SK-N-MC (cell line): Measurements from ENCODE around the gene ACTL10.

ENCODE experiments used
- DNase-seq: peaks from one replicate; pipeline ENCODE4 v3.0.0-alpha.2; 2011; ENCODE audit warnings: low read depth, low spot score
- H3K27ac ChIP-seq: fragments of 200-600 bp; sonication (generic); 2 replicates; pipeline ENCODE4 v1.5.1; 2016; ENCODE audit warnings: mixed run types
- H3K36me3 ChIP-seq: fragments of 200-600 bp; sonication (generic); 2 replicates; pipeline ENCODE4 v1.6.1; 2017; ENCODE audit warnings: antibody characterized with exemption, low read length, mixed read lengths; ENCODE audit not compliant: insufficient read depth
- H3K4me3 ChIP-seq: fragments of 200-600 bp; sonication (generic); 2 replicates; pipeline ENCODE4 v1.5.1; 2016
- H3K9ac ChIP-seq: fragments of 200-600 bp; sonication (generic); 2 replicates; pipeline ENCODE4 v1.8.0; 2017; ENCODE audit warnings: mixed run types, mixed read lengths; ENCODE audit not compliant: insufficient read length
- H3K9me3 ChIP-seq: fragments of 200-600 bp; sonication (generic); 2 replicates; pipeline ENCODE4 v1.6.1; 2017; ENCODE audit warnings: low read depth, mild to moderate bottlenecking, antibody characterized with exemption, low read length, moderate library complexity, mixed read lengths
- EZH2 ChIP-seq: fragments of 200-600 bp; sonication (generic); IDR thresholded peaks from one replicate; pipeline ENCODE4 v1.6.1; 2017; ENCODE audit warnings: antibody characterized with exemption
- FOXP2 ChIP-seq: optimal IDR thresholded peaks from 2 replicates; pipeline ENCODE3; 2011; ENCODE audit warnings: mild to moderate bottlenecking, moderate library complexity; ENCODE audit not compliant: insufficient read depth; ENCODE audit errors: extremely low read length, control extremely low read depth
- POLR2AphosphoS5 ChIP-seq: IDR thresholded peaks from 2 replicates; pipeline ENCODE4 v1.6.1; 2012; ENCODE audit warnings: mild to moderate bottlenecking, low read depth, low read length, borderline replicate concordance

ACTL10 gene

DNA sequence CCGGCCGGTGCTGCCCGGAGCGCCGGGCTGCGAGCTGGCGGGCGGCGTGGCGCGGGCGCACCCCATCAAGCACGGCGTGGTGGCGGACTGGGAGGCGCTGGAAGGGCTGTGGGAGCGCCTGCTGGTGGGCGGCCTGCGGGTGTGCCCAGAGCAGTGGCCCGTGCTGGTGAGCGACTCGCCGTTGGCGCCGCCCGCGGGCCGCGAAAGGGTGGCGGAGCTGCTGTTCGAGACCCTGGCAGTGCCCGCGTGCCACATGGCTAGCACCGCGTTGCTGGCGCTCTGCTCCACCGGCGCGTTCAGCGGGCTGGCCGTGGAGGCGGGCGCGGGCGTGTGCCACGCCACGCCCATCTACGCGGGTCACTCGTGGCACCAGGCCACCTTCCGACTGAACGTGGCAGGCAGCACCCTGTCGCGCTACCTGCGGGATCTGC, 517 bp downstream of the ACTL10 start:
- no peak overlapping the region for H3K27ac ChIP-seq
- H3K4me3 ChIP-seq, result no peak overlapping the region
- no peak overlapping the region for H3K9ac ChIP-seq
- TF ChIP-seq POLR2AphosphoS5 (no peak), FOXP2 (no peak)
- no peaks in the 10 kb centered on the region for H3K9me3 ChIP-seq
- H3K36me3 ChIP-seq, result peaks cover 7% of the 10 kb centered on the region
- no peak for DNase-seq

- H3K27ac ChIP-seq, result no peak overlapping the region
- H3K9ac ChIP-seq, result no peak overlapping the region
- no peaks in the 10 kb centered on the region for H3K9me3 ChIP-seq
- no peak overlapping the region for H3K4me3 ChIP-seq
- TF ChIP-seq FOXP2 (no peak), POLR2AphosphoS5 (no peak), EZH2 (no peak)
- H3K36me3 ChIP-seq, result peaks cover 7% of the 10 kb centered on the region
- DNase-seq, result no peak
These were observed 1.1 kb downstream of the ACTL10 start for GRCh38 chr20:33667676-33668465.

GRCh38 chr20:33668466-33669155, 1.9 kb downstream of the ACTL10 start:
- DNase-seq, result no peak
- Histone ChIP-seq H3K27ac (no peak overlapping the region), H3K36me3 (peaks cover 7% of the 10 kb centered on the region), H3K9me3 (no peaks in the 10 kb centered on the region), H3K4me3 (no peak overlapping the region), H3K9ac (no peak overlapping the region)
- no peak for TF ChIP-seq POLR2AphosphoS5
- TF ChIP-seq FOXP2, result no peak
- TF ChIP-seq EZH2, result no peak

DNA sequence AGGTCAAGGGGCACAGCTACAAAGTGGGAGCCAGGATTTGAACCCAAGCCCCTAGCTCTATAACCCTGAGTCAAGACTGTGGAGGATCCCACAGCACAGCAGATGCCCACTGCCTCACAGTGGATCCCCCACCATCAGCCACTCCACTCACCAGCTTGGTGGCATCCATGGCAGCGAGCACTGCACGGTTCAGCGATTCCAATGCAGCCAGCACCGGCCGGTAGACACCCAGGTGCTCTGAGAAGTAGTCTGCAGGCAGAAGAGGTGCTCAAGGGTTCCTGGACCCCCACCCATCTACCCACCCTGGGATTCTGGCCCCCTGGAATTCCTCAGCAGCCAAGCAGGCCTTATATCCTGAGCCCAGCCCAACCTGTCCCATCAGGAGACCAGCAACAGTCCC, 2.5 kb downstream of the ACTL10 start:
- H3K9ac ChIP-seq, result no peak overlapping the region

DNA sequence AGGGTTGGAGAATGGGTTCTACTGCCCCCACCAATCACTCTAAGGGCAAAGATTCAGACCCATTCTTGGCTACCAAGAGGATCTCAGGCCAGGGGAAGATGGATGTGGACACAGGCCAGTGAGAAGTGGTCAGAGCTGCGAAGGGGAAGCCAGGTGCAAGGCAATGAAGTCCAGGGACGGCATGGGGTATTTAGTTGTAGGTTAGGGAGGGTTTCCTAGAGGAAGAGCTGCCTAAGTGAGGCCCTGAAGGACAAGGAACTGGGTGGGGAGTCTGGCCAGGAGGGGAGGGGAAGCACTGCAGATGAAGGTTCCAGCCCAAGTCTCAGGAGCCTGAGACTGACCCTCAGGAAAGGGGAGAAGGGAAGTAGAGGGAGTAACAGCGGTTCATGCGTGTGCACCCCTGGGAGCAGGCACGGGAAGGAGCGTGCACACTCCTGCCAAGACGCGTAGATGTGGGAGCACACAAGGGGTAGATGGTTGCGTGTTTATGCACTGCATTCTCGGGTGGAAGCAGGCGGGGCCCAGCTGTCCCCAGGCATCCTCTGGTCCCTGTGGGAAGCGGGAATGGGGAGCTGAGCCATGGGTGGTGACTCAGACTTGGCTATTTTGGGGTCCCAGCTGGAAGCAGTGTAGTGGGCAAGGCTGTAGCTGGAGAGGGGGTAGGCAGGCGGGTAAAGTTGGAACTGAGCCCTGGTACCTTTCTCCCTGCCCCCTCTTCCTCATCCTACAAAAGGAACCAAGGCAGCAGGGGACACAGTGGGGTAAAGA, 3.3 kb downstream of the ACTL10 start:
- TF ChIP-seq EZH2 (no peak), POLR2AphosphoS5 (no peak), FOXP2 (no peak)
- H3K9ac ChIP-seq, result no peak overlapping the region
- H3K9me3 ChIP-seq, result no peaks in the 10 kb centered on the region
- no peak for DNase-seq
- no peak overlapping the region for H3K27ac ChIP-seq
- peaks cover 7% of the 10 kb centered on the region for H3K36me3 ChIP-seq
- H3K4me3 ChIP-seq, result no peak overlapping the region

More for the DNA sequence above, 2.5 kb downstream of the ACTL10 start:
- DNase-seq, result no peak
- TF ChIP-seq POLR2AphosphoS5, result no peak
- TF ChIP-seq EZH2, result no peak
- TF ChIP-seq FOXP2, result no peak
- Histone ChIP-seq H3K4me3 (no peak overlapping the region), H3K27ac (no peak overlapping the region), H3K36me3 (peaks cover 7% of the 10 kb centered on the region), H3K9me3 (no peaks in the 10 kb centered on the region)

DNA sequence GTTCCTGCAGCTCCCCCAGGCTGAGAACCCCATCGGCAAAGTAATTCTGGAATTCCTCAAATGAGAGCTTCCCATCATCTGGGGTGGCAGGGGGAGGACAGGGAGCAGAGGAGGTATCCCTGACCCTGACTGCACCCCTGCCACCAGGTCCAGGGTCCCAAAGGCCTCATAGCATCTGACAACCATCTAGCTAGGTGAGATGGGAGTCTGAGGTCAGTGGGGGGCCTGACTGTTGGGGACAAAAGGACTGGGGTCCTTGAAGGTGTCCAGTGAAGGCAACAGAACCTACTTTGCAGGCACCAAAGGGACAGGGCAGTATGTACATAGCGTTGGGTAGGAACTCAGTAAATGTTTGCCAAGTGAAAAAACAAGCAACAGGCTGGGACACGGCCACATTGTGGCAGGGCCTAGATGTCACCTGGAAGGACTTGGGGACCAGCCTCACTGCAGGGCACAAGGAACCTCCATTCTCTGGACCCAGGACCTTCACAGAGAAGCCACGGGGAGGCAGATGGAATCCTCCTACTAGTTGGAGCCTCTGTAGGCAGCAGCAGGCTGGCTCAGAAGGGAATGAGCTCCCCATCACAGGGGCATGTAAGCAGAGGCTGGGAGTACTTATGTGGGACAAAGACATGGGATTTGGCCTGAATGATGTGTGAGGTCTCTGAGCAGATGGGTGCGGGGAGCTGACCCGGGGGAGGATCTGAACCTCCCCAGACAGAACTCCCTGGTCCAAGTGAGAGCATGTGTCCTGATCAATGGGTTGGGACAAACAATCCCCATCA, 4.2 kb downstream of the ACTL10 start:
- TF ChIP-seq EZH2, result no peak
- no peak for TF ChIP-seq POLR2AphosphoS5
- no peak for TF ChIP-seq FOXP2
- Histone ChIP-seq H3K36me3 (peaks cover 7% of the 10 kb centered on the region), H3K27ac (no peak overlapping the region), H3K9me3 (no peaks in the 10 kb centered on the region), H3K9ac (no peak overlapping the region), H3K4me3 (no peak overlapping the region)
- no peak for DNase-seq

DNA sequence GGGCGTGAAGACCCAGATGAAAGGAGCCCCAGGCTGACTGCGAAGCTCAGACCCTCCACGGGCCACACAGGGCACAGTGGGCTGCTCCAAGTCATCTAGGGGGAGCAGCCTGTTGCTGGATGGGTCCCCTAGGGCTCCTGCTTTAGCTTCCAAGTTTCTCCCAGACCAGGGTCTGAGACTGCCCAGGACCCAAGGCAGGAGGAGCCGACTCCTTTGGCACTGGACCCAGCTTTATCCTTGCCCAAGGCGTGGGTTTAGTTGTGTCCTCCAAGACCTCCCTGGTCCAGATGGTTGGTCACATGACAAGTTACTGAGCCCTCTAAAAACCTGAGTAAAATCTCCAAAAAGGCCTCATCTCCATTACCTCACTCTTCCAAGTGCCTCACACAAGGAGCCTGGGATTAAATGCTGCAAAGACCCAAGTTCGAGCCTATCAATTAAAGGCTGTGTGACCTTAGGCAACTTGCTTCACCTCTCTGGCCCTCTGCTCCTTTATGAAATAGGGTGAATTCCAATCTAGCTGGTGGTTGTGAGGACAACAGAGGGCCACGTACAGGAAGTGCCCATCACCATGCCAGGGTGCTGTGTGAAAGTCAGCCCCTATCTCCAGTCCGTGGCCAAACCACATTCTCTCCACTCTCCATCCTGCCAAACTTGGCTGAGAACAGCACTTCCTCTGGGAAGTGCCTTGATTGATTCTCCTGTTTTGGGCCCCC, 5.0 kb downstream of the ACTL10 start:
- no peaks in the 10 kb centered on the region for H3K9me3 ChIP-seq
- TF ChIP-seq EZH2 (no peak), POLR2AphosphoS5 (no peak), FOXP2 (no peak)
- no peak overlapping the region for H3K27ac ChIP-seq
- peaks cover 7% of the 10 kb centered on the region for H3K36me3 ChIP-seq
- H3K9ac ChIP-seq, result no peak overlapping the region
- DNase-seq, result no peak
- no peak overlapping the region for H3K4me3 ChIP-seq
